ENCODE results near the gene ANXA2R.
"Not testable (repeated sequence)": the region's sequence is repeated elsewhere in the genome, so short reads cannot be mapped to it uniquely, and the experiment has no call there.

Gene ANXA2R

DNA sequence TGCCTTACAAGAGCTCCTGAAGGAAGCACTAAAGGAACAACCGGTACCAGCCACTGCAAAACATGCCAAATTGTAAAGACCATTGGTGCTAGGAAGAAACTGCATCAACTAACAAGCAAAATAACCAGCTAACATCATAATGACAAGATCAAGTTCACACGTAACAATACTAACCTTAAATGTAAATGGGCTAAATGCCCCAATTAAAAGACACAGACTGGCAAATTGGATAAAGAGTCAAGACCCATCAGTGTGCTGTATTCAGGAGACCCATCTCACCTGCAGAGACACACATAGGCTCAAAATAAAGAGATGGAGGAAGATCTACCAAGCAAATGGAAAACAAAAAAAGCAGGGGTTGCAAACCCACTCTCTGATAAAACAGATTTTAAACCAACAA is 15.0 kb upstream of the ANXA2R start:
- DNase-seq, result not testable (repeated sequence)

DNA sequence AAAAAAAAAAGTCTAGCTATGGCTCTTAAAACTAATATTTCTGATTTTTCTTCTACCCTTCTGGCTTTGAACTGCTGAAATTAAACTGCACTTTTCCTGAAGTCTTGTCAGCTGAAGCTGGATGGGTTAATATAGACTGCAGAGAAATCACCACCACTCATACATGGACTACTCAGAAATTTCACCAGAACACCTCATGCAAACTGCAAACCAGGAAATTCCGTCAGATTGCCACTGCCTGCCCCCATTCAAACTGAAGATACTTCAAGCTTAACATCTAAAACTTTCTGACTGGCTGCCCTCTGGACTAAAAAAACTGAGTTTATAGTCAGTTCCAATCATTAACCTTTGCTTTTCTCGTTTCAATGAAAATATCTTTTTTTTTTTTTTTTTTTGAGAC is 11.6 kb upstream of the ANXA2R start:
- no peak for DNase-seq

DNA sequence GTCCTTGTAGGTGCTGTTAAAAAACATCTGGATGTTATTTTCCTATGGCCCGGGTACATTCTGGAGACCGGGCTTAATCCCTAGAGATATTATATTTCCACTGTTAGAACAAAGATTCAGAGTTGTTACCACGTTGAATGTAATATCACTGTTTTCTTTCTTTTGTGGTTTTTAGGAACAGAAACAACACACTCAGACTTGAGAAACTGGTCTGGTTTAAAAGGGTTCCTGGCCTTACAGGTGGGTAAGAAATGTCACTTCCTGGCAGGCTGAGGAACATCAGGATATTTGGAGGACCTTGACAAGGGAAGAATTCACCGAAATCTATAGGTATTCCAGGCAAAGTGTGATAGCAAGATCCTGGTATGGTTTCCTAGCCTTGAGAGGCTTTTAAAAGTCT is 10.3 kb upstream of the ANXA2R start:
- DNase-seq, result no peak

DNA sequence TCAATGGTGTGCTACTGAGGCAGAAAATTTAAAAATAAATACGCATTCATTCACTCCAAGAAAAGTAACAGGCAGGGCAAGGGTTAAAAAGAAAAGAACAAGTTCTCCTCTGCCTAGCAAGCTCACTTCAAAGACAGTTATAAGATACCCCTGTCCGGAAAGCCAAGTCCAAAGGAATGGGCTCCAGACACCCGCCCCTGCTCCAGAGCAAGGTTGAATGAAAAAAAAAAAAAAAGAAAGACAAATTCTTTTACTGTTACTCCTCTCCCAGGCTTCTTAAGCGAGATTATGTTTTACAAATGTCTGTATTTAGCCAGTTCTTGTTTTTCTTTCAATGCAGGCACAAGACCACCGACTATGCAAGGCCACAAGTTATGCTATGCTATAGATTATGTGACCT is 9.1 kb upstream of the ANXA2R start:
- no peak for DNase-seq

DNA sequence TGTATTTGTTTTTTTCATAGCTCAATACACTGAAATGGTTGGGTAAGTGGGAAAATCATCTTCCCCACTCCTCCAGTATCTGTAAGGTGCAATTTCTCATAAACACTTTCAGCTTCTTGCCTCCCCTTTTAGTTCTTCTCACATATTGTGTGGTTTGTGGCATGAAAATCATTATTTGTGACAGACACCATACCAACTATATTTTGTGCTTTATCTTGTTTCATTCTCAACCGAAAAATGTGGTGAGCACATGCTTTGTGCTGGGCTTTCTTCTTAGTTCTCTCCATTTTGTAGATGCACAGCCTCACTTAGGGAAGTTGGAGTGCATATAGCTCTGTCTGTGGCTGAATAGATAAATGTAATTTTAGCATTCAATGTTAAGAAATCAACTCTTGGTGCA is 6.4 kb upstream of the ANXA2R start:
- DNase-seq, result no peak

DNA sequence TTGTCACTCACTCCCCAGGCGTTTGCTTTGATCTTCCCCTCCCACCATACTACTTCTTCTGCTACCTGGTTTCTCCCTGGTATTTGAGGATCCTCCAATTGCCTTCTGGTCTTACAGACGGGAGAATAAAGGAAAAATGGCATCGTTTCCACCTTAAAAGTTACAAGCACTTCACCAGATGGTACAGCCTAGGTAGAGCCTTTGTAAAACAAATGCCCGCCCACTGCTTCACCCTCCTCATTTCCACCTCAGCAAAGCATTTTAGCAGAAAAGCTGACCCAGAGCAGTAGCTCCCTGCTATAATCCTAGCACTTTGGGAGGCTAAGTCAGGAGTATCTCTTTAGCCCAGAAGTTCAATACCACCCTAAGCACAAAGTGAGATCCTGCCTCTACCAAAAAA is 5.1 kb upstream of the ANXA2R start:
- no peak for DNase-seq

DNA sequence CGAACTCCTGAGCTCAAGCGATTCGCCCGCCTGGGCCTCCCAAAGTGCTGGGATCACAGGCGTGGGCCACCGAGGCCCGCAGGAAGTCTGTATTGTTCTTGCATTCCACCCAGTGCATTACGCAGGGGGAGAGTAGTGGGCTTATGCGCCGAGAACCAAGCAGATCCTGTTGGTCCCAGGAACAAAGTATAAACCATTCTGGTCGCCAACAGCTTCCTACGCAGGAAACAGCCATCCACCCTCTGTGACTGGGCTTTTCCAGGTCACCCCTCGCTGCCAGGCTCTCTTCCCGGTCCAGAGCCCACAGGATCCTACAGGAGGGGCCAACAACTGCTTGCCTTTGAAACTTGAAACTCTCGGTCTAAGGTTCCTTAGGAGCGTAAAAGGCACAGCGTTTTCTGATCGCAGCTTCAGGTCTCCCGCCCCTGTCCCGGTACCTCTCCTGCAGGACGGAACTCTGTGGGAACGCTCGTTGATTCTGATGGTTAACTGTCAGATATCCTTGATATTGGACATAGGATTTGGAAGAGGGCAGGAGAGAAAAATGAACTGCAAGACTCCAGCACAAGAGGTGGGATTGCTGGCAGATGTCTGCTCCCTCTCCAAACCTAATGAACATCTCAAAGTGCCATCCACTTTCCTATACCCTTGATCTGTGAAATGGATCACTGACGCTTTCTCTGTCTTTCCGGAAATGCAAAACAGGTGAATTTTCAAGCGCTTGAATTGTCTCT is 4.2 kb upstream of the ANXA2R start:
- no peak for DNase-seq

DNA sequence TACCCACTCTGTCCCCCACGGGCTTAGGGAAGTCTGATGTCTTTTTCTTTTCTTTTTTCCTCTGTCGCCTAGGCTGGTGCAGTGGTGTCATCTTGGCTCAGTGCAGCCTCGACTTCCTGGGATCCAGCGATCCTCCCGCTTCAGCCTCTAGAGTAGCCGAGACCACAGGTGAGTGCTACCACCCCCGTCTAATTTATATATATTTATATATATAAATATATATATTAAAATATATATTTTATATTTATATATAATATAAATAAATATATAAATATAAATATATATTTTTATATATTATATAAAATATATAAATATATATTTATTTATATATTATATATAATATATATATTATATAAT is 3.3 kb upstream of the ANXA2R start:
- no peak for DNase-seq

DNA sequence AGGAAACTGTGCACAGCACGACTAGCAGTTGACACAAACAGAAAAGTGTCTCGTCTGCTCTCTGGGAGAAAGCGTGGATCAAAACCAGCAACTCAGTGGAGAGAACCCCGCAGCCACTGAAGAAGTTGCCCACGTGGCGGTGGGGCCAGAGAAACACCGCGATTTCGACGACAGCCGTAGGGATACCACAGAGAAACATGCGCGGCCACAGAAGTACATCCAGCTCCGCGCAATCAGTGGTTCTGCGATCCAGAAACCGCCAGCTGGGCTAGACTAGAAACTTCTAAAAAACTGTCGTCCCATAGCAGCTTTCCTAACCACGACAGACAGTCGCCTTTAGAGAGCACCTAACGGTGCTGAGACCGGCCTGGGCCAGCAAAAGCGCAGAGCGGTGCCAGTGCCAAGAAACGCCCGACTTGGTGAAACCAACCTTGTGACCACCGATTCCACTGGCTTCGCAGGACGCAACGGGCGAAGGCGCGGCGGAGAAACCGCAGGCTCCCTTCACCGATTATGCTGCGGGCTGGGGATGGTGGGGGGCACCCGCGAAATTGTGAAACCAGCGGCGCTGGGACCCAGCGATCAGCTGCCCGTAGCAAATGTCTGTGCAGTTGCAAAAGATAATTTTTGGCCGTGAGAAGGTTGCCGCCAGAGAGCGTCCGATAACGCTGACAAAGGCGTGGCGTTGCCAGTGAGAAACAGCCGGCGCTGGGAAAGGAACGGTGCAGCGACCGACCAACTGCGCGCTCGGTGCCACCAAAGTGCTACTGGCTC is 2.7 kb upstream of the ANXA2R start:
- peak; percentile 58 to 73 for DNase-seq

DNA sequence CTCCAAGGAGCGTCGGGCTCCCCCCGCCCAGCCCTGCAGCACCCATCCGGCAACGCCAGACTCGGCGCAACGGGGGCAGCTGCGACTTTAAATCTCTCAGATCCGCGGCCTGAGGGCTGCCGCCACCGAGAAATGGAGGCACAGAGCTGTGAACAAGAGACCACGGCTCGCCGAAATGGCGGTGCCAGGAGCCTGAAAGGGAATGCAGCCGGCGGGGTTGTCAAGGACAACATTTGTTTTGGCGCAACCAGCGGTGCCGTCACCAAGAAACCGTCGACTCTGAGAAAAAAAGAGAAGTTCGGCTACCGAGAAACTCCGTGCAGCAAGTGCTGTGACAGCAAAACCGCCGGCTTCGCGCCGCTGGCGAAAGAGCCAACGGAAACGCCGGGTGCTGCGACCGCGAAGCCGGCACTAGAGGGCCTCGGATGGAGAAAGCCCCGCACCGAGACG is 2.1 kb upstream of the ANXA2R start:
- DNase-seq, result peak; percentile 75 to 78

DNA sequence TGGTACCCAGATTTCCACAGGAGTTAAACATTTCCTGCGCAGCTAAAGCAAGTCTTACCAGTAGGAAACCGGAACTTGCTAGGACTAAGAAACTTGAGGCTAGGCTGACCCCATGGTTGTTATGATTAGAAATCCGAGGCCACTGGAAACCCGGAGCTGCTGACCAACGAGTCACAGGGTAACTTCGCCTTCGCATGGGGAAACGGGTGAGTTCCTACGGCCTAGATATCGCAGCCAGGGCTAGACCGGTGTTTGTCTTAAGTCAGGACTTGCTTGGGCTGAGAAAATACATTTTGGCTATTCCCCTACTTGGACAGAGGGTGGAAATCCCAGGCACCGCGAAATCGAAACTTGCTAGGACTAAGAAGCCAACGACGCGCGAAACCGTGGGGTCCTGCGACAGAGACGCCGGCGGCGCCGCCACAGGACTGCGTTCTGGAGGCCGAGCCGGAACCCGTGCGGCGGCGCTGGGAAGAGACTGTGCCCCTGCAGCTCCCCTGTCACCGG is 1.6 kb upstream of the ANXA2R start:
- peak; percentile 70 to 71 for DNase-seq

DNA sequence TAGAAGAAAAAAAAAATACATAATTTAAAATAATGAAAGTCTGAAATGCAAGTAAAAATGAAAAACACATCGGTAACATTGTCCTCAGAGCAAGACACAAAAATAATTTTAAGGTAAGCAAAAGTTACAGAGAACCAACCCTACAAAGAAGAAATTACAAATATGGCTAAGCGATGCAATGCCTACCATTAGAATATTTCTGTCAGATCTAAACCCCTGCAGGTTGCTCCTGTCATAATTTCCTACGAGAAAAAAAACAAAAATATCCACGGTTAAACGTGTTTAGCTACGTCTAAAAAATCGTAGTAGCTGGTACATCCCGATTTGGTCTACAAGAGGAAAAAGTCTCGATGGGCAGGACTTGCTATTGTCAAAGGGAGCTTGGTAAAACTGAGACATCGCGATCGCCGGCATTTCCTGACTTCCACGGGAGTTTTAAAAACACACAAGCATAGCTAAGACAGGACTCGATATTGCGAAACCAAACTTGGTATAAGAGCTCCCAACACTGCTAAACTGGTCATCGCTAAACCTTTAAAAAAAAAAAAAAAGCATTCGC is 1.1 kb upstream of the ANXA2R start:
- DNase-seq, result no peak

DNA sequence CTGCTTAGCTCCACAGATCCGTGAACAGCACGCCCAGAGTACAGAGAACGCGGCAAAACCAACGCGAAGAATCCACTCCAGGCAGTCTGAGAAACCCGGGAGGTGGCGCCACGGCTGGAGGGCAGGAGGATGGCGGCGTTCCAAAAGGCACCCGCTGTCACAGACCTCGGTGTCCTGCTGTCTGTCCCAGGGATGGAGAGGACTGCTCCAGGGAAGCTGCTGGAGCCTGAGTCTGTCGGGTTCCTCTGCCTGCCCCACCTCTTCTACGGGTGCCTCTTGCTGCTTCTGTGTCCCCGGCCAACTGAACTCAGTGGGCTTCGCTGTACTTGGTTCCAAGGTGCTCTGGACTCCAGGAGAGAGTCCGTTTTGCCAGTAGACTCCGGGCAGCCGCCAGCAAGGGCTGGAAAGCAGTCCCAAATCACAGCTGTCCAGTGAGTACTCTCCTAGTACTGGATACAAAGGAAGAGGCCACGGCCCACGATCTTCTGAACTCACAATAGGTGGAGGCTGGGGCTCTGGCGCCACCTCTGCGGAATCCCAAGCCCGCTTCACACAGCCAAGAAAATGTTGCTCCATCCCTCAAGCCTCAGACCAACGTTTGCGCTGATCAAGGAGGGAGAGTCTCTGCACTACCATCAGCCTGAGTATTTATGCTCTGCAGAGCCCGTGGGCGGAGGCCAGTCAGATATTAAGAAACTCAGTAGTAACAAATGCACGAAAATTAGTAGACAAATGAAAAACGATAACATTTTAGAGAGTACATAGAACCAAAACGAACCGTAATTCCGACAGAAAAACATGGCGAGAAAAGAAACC is 440 bp downstream of the ANXA2R start:
- peak; percentile 71 to 72 for DNase-seq

DNA sequence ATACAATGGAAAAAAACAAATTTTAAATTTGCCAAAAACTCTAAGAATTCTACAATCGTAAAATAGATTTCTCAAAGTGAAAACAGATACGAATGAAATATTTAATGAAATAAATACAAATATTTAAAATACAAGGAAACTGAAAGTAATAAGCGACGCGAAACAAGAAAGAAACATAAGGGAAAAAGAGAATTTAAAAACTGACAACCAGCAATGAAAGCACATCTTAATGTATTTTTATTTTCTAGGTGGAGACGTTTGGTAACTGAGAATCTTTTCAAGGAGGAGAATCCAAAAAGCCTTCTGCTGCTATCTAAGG is 1.0 kb downstream of the ANXA2R start:
- no peak for DNase-seq

DNA sequence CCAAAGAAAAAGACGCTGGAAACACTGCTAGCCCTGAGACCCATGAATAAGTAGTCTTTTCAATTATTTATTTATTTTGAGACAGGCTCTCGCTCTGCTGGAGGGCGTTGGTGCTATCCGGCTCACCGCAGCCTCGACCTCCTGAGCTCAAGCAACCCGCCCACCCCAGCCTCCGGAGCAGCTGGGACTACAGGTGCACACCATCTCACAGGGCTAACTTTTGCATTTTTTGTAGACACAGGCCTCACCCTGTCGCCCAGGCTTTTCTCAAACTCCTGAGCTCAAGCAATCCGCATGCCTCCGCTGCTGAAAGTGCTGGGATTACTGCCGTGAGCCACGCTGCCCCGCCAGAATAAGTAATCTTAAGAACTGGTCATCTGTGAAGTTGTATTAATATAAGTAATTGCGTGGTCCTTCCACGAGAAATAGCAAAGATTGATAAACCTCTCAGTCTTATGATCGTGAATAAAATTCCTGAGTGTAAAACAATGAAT is 1.6 kb downstream of the ANXA2R start:
- peak; percentile 39 to 45 for DNase-seq

DNA sequence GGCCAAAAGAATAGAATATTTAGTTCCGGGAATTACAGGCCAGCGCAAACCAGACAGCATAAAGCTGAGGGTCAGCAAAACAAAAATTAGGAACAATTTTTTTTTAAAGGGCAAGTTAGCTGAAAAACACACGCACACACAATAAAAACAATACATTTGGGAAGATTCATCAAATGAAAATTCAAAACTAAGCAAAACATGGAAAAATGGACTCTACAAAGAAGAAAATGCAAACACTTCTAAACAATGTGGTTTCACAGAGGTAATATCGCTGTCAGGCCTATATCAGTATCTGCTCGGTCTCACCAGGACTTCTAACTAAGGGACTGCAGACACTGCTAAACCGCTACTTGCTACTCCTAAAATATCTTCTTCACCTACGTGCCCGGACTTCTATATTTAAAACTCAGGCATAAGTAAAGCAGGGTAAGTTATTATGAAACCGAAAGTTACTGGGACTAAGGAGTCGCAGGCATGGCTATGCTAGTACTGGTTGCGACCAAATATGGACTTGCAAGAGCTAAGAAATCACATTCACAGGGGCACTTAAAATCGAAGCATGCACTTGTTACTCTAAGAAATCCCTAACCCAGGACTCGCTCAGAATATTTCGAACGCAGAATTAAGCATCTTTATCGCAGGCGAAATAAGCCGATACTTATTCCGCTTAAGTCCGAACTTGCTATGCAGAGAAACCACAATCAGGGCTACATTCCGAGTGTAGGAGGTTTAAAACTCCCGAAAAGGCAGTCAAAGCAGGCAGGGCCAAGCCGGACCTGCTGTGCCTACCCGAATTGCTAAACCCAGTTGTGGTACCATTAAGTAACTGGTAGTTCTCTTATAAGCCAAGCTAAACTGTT is 2.3 kb downstream of the ANXA2R start:
- DNase-seq, result no peak

DNA sequence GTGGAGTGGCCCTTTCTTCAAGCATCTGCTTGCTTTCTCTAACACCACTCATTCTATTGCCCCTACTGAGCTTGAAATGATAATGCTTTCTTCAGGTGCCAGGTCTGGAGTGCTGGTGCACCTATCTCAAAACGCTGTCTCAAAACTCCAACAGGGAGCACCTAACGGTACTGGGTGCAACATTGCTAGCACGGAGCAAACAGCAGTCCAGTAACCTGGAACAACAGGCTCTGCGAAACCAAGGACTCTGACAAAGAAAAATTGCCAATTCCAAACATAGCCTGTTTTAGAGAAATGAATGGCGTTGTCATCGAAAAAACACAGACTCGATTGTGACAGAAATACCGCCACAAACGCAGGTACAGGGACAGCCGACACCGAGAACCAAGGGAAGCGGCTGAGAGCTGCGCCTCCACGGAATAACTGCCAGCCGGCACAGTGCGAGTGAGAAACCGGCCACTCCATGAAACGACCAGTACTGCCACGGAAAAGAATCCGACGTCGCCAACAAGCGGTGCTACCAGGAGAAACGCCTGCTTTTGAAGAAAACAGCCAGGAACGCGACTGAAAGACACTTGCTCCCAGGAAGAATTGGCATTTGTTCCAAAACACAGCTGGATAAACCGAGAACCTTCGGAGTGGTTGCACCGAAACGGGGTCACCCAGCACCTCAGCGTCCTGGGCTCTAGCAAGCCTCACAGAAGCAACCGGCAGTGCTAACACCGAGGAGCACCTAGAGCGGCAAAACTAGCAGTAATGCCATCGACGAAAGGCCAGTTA is 3.1 kb downstream of the ANXA2R start:
- no peak for DNase-seq

DNA sequence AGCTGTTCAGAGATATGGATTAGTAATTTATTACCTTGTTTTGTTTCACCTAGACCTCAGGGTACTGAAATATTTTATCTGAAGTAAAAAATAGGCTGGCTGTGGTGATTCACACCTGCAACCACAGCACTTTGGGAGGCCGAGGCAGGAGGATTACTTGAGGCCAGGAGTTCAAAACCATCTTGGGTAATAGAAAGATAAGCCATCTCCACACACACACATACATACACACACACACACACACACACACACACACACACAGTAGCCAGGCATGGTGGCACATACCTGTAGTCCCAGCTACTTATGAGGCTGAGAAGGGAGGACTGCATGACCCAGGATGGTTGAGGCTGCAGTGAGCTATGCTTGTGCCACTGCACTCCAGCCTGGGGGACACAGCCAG is 3.7 kb downstream of the ANXA2R start:
- DNase-seq, result no peak

DNA sequence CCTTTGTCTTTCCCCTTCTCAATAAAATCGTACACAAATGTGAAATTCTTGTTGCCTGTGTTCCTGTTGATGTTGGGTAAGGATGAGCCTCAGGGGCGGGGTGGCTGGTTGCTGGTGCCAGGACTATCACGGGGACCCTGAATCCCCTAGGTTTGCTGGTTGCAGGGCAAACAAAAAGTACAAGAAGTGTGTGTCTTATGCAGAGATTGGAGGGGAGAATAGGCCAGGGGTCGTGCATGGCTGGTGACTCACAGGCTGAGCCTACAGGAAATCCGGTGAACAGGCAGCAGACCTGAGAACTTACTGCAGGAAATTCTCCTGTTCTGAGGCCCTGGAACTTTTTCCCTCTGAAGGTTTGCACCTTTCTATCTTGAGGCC is 5.5 kb downstream of the ANXA2R start:
- no peak for DNase-seq

DNA sequence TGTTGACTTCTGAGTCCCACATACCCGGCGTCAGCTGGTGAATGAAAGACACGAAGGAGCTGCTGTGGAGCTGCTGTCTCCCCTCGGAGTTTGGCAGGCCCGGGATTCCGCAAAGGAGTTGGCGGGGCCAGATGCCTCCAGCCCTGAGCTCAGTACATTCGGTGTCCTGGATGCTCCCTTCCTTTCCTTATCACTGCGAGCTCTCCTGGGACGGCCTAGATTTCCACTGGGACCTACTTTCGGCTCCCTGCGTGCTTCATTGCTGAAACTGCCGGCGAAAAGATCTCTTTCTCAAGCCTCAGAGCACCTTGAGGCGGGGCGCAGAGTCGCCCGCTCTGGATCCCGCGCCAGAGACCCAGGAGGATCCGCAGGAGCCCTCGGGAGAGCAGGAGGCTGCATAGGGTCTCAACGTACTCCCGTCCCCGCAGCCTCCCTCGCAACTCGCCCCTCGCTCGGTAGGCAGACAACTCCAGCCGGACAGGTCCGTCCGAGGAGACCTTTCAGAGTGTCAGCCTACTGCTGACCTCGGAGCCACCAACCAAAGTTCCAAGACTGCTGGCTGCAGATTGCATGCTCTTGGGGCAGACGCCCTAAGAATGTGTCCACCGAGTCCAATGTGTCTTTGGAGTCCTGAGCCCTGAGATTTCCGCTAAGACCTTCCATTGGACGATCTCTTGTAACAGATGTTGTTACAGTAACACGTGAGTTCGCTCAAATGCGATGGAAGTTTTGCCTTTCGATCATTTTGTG is 6.1 kb downstream of the ANXA2R start:
- no peak for DNase-seq

Measured in stimulated activated CD4-positive, alpha-beta T cell treated with anti-CD3 and anti-CD28 coated beads, Interleukin-2, amount 100 ng/mL, for 24 hours (primary cell).